ENCODE data around the gene KLHL13.

DNA sequence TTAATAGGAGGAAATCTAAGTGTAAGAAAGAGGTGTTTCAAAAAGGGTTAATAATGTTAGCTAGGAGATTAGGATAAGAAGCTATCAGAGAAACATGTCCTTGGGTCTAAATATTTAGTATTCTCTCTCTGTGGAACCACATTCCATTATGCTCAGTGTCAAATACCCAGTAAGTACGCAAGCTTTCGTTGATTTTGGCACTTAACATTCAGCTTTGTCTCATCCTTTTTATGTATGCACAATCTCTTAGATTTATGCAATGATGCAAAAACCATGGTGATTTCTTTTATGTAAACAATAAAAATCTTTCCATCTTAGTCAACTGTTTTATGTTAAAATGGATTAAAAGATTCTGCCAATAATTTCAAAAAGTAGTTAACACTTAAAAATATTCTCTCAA, 129.2 kb downstream of the KLHL13 start:
- TF ChIP-seq POLR2AphosphoS5 (IDR thresholded peaks at IDR 0.05) (no peak), CTCF (IDR thresholded peaks at IDR 0.05) (no peak)

Data from prostate gland (tissue), 2 donors.